Measurements from ENCODE around the gene RBM4.
"Not testable (repeated sequence)": the region's sequence is repeated elsewhere in the genome, so short reads cannot be mapped to it uniquely, and the experiment has no call there.

Gene RBM4

DNA sequence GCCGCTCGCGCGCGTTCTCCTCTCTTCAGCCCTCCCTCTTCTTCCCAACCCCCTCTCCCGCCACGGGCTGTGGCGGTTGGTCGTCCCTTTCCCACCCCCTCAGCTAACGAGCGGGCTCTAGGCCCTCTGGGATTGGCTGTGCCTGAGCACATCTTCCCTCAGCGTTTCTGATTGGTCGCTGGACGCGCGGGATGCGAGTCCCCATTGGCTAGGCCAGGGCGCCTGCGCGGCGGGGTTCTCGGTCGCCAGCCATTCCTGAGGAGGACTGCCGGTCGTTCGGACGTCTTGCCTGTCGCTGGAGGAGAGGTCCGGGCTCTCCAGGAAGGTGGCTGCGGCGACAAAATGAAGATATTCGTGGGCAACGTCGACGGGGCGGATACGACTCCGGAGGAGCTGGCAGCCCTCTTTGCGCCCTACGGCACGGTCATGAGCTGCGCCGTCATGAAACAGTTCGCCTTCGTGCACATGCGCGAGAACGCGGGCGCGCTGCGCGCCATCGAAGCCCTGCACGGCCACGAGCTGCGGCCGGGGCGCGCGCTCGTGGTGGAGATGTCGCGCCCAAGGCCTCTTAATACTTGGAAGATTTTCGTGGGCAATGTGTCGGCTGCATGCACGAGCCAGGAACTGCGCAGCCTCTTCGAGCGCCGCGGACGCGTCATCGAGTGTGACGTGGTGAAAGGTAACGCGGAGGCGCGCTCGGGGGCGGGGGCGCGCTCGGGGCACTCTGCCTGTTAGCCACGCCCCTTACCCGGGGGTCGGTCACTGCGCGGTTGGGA, 21.9 kb upstream of the RBM4 start, which contains the start of gene RBM14:
Gene RBM14, plus strand, starts transcription at position 252 of the 776 bp plus-strand sequence. Its CDS starts 91 bp downstream, at position 343.
- DNase-seq (ENCODE audit: low spot score), result peak; percentile 97

DNA sequence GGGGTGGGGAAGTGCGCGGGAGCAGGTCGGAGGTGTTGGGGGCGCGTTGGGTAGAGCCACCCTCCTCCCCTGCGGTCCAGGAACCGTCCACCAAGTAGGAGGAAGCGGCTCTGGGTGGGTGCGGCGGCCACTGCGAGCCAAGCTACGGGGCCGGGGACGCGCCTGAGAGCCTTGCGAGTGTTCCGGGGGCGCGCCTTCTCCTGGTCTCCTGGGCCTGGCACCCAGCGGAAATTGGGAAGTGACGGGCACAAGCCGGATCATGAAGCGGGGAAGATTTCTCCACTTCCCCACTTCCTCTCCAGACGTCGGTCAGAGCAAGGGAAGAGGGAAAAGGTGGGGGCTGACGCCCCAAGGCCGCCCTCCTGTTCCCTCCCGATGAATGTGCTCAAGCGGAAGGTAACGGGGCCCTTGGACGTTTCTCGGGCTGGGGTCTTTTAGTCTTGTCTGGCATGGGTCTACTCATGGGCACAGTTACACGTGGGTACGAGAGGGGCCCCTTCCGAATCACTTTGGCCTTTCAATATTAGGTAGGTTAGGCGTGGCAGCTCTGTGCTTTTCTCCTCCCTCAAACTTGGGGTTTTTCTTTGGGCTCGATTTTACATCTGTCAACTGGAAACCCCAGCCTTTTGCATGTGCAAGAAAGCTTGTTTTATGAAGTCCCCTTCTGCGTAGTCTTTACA, 21.2 kb upstream of the RBM4 start:
- no peak for DNase-seq (ENCODE audit: low spot score)

DNA sequence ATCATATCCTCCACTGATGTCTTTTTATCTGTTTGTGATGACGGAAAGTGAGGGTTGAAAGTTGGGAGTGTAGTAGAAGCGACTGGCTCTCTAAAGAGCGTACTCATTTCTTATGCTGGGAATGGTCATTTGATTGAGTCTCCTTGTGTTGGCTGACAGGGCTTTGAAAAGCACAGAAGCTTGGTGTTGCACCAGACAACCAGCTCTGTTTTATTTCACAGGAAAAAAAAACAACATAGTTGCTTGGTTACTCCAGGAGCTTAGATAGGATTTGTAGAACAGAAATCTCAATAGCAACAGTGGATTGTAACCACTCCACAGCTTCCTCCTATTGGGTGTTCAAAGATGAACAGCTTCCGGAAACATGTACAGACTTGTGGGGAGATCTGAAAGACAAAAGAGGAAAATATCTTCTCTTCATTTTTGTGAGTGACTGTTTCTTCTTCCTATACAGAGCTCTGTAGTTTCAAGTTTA, 19.4 kb upstream of the RBM4 start:
- no peak for DNase-seq (ENCODE audit: low spot score)

DNA sequence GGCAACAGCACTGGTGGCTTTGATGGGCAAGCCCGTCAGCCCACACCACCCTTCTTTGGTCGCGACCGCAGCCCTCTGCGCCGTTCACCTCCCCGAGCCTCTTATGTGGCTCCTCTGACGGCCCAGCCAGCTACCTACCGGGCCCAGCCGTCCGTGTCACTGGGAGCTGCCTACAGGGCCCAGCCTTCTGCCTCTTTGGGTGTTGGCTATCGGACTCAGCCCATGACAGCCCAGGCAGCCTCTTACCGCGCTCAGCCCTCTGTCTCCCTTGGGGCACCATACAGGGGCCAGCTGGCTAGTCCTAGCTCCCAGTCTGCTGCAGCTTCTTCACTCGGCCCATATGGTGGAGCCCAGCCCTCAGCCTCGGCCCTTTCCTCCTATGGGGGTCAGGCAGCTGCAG, 14.1 kb upstream of the RBM4 start:
- no peak for DNase-seq (ENCODE audit: low spot score)

DNA sequence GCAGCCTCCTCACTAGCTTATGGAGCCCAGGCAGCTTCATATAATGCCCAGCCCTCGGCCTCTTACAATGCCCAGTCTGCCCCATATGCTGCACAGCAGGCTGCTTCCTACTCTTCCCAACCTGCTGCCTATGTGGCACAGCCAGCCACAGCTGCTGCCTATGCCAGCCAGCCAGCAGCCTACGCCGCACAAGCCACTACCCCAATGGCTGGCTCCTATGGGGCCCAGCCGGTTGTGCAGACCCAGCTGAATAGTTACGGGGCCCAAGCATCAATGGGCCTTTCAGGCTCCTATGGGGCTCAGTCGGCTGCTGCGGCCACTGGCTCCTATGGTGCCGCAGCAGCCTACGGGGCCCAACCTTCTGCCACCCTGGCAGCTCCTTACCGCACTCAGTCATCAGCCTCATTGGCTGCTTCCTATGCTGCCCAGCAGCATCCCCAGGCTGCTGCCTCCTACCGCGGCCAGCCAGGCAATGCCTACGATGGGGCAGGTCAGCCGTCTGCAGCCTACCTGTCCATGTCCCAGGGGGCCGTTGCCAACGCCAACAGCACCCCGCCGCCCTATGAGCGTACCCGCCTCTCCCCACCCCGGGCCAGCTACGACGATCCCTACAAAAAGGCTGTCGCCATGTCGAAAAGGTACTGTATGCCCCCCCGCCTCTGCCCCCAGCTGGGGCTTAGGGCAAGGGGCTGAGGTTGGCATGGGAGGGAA, 13.3 kb upstream of the RBM4 start:
- DNase-seq (ENCODE audit: low spot score), result no peak

DNA sequence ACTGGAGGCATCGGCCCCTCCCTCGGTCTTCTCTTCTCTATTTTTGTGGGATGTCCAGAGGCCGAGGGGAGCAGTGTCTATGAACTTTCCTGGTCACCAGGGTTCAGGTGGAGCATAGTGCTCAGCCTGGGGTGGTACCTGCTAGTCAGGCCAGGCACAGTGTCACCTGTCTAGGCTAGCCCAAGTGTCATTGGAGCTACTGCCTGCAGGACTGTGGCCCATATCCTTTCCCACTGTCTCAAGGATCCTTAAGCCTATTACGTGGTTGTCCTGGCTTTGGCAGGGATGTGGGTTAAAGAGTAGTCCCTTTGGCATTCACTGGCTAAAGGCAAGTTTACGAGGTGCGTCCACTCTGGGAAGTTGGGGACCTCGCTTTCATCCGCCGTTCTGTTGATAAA, 12.8 kb upstream of the RBM4 start:
- no peak for DNase-seq (ENCODE audit: low spot score)

DNA sequence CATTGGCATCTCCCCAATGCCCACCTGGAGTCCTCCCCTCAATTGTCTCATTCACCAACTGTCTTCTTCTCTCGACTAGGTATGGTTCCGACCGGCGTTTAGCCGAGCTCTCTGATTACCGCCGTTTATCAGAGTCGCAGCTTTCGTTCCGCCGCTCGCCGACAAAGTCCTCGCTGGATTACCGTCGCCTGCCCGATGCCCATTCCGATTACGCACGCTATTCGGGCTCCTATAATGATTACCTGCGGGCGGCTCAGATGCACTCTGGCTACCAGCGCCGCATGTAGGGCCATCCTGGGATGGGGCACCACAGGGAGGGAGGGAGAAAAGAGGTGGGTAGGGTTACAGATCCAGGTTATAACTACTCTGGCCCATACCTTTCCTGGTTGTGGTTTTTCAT, 12.1 kb upstream of the RBM4 start:
- DNase-seq (ENCODE audit: low spot score), result no peak

DNA sequence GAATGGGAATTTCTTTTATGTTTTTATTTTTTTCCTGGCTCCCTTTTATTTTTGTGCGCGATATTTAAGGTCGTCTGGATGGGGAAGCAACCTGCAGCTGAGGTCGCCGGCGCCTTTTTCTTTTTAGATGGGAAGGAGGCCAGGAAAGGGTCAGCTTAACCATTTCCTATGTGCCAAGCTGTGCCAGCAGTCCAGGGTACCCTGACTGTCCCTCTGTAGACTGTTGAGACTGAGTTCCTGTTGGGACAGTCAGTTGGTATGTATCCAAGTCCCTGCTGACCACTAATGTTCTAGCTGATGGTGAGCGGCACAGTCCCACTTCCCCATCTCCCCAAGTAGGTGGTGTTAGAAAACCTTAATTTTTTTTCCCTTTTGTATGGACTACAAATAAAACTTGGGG, 11.6 kb upstream of the RBM4 start:
- no peak for DNase-seq (ENCODE audit: low spot score)

DNA sequence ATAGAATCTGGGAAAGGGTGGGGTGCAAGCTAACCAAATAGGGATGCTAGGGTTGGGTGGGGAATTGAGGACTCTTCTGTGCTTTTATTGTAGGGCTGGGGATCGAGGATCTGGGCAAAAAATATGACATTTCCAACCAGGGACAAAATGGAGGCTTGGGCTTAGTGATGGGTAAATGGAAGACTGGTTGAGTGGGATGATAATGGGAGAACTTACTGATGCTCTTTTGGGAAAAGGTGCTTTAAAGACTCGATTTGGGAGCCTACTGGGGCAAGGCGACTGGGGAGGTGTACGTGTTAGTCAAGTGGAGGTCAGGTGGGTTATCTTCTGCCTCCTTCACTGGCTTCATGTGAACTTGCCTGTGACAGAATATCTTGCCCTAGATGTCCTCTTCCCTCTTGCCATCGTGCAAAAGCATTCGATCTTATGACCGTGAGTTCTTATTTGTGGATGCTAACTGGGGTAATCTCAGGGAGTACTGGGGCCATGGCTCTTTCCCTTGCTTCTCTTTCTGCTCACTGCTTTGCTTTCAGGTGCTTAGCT, 10.4 kb upstream of the RBM4 start:
- DNase-seq (ENCODE audit: low spot score), result no peak

DNA sequence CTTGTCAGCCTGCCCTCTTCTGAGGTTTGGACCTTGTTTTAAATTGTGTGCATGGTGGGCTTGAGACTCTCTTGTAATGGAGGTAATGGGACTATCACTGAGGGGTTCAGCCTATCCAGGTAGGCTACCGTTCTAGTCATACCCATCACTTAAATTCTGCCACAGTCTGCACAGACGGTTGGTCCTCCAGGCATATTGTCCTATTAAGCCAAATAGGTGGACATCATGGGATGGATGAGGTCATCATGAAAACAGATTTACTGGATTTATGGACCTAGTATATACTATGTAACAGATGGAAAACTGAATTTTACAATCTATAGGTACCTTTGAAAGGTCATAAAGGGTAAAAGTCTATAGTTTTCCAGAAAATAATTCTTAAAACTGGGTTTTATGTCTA, 9.1 kb upstream of the RBM4 start:
- no peak for DNase-seq (ENCODE audit: low spot score)

DNA sequence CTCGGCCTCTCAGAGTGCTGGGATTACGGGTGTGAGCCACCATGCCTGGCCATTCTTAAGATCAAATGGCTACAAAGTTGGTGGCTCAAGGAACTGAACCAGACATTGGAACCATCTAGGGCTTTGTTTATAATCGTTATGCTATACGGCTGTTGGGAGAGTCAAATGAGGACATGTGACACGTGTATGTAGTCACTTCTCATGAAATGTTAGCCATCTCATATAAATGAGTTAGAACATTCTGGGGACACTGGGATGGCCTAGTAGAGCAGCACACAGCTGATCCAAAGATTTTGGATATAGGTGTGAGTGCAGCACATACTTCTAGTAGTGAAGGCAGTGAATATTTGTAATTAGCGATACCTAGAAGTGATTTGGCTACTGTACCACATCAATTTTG, 6.6 kb upstream of the RBM4 start:
- no peak for DNase-seq (ENCODE audit: low spot score)

DNA sequence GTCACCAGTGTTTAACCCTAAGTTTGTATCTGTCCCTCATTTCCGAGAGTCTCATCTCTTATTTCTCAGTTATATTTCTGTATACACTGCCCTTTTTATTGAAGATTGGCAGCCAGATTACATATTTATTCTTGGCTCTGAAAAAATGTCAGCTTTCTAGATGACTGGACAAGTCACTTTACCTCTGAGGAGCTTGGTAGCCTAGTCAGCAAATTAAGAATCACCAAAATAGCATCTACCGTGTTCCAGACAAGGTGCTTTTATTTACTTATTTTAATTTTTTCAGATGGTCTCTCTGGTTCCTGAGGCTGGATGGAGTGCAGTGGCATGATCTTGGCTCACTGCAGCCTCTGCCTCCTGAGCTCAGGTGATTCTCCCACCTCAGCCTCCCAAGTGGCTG, 5.6 kb upstream of the RBM4 start:
- no peak for DNase-seq (ENCODE audit: low spot score)

DNA sequence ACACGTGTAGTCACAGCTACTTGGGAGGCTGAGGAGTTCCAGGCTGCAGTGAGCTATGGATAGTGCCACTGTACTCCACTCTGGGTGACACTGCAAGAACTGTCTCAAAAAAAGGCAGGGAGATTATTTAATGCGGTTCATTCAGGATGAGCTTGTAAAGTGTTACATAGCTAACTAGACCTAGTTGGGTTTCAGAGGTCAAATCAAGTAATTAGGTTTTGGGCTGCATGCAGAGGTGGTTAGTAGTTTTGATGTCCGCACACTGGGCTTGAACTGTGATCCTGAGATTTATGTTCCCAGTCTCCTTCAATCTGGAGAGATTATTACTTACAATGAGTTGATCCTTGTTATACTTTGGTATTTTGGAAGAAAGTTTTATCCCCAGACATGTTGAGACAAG, 2.1 kb upstream of the RBM4 start:
- DNase-seq (ENCODE audit: low spot score), result no peak

DNA sequence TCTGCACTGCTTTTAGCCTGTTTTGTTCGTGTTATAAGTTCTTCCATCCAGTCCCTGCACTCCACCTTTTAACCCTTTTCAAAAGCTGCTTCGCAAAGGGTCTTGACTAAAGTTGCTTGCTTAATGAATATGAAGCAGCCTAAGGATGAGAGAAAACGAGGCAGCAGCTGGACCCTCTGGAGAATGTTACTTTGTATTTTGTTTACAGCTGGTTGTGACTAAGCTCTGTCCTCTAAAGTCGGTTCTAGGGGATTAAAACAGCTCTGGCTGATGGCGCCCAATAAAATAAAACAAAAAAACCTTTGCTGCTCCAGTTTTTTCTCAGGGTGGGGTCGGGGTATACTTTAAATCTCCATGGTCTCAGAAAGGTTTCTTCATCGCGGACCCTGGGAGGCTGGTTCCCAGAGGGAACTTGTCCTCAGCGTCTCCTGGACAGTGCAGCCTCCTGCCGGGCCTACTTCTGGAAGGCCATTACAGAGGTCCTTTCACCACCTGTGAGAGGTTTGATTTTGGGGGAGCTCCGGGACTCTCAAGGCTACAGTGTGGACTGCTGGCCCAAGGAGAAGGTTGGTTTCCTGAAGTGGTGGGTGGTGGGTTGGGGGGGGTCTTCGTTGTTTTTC, 836 bp upstream of the RBM4 start:
- no peak for DNase-seq (ENCODE audit: low spot score)

DNA sequence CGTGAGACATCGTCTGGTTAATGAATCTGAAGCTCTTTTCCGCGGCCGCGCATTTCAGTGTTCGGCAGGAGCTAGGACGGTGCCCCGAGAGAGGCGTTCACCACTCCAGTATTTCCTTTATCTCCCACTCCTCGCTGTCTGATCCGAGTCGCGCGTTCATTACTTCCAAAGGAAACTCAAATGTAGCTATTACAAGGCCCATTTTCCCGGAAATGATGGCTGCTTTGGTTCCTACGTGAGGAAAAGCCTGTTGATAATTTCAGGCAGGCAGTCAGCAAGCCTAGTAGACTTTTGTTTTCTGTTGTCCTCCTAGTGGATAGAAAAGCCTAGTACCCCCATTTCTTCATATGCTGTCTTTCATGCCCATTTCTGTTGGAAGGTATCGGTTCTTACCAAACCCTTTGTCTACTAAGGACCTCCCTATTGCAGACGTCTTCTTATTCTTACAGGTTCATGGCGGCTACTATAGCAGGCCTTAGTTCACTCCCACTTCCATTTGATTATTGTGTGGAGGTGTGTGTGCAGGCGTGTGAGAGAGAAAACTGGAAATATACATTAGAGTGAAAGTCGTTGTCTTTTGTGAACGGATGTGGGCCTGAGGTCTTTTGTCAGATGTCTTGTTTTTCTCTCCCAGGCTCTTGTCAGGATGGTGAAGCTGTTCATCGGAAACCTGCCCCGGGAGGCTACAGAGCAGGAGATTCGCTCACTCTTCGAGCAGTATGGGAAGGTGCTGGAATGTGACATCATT, 737 bp downstream of the RBM4 start:
- DNase-seq (ENCODE audit: low spot score), result no peak

DNA sequence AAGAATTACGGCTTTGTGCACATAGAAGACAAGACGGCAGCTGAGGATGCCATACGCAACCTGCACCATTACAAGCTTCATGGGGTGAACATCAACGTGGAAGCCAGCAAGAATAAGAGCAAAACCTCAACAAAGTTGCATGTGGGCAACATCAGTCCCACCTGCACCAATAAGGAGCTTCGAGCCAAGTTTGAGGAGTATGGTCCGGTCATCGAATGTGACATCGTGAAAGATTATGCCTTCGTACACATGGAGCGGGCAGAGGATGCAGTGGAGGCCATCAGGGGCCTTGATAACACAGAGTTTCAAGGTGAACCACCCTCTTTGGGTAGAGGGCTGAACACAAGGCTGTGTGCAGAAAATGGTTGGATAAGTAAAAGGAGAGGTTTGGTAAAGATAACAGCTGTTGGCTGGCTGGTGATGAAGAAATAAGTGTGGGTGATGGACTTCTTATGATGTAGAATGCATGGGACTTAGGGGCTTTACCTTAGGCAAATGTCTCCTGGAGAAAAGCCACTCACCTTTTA, 1.4 kb downstream of the RBM4 start:
- DNase-seq (ENCODE audit: low spot score), result not testable (repeated sequence)

DNA sequence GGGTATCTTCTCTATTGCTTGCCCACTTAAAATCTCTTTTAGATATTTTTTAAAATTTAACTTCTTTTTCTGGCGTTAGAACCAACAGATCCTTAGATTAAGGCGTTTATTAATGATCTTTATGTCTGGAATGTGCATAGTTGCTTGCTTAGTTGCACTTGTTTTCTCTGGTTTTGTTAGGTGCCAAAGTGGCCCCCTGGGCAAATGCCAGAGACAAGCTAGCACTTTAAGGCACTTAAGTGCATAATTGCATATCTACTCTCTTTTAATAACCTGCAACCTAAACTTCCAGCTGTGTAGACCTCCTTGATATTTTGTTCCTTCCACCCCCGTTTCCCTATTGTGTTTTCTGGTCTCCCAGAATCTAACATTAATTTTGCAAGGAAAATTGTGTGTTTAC, 3.3 kb downstream of the RBM4 start:
- no peak for DNase-seq (ENCODE audit: low spot score)

DNA sequence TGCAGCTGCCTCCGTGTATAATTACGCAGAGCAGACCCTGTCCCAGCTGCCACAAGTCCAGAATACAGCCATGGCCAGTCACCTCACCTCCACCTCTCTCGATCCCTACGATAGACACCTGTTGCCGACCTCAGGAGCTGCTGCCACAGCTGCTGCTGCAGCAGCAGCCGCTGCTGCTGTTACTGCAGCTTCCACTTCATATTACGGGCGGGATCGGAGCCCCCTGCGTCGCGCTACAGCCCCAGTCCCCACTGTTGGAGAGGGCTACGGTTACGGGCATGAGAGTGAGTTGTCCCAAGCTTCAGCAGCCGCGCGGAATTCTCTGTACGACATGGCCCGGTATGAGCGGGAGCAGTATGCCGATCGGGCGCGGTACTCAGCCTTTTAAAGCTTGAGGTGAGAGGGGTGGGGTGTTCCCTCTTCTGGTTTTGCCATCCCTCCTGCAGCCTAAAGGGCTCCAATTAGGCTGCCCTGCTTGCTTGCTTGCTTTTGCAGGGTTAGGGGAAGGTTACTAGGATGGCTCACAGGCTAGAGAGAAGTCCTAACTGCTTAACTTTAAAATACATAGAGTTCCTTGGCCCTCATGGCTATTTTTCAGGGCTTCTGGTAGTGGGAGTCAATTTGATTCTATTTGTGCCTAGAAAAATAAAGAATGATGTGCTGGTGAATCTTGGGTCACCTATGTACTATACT, 5.4 kb downstream of the RBM4 start:
- no peak for DNase-seq (ENCODE audit: low spot score)

DNA sequence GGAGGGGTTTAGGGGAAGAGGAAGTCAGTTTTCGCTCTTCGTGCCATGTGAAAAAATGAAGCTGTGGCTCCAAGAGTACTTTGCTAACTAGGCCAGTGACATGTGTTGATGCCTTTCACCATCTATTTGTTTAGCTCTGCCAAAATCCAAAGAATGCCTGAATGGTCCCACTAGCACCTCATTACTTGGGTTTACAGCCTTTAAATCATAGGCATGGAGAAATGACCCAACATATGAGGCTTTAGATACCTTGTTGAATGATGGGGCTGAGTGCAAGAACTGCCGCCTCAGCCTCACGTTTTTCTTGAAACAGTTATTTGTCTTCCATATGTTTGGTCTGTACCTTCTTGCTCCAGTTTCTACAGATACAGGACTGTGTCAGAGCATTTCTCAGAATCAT, 8.3 kb downstream of the RBM4 start:
- DNase-seq (ENCODE audit: low spot score), result no peak

DNA sequence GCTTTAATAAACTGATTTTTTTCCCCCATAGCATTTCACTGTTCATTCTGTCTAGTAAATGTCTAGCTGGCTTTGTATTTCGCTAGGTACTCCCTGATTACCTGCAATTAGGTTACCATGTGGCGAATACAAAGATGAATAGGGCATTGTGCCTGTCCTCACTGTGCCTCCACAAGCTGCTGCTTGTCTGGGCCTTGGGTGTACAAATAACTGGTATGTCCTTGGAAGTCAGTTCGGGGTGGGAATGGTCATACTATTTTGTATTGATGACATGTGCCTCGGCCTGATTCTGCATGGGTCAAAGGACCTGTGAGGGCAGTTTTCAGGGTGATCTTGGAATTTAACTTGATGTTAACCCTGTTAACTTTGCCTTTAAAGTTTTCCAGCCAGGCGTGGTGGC, 11.4 kb downstream of the RBM4 start:
- no peak for DNase-seq (ENCODE audit: low spot score)

DNA sequence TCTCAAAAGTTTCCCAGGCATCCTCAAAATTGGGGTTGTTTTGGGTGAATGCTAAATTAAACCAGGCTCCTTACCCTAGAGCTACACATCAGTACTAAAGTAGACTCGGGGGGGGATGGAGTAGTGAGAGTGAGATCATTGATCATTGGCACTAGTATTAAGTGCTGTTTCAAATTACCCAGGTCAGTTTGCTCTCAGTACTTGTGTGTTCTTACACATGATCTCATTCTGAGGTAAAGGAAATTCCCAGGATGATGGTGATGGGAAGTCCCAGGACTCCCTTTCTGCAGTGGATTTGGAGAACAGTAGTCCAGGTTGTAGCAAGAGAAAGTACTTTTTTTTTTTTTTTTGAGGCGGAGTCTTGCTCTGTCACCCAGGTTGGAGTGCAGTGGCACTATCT, 12.5 kb downstream of the RBM4 start:
- DNase-seq (ENCODE audit: low spot score), result no peak
